ENCODE data around the gene MKLN1.

MKLN1 gene

DNA sequence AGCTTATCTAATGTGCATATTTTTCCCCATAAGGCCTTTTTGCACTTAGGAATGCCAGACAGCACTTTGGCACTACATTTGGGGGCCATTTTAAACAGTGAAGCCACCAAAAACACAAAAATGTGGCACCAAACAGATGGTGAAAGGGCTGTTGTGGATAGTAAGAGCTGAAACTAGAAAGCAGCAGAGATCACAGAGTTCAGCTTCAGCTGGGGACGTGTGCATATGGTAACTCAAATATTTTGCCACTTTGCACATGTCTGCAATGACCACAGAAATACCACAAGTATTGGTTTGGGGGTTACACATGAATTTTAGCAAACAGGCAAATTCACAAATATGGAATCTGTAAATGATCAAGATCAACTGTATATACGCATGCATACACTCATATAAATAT, 155.9 kb downstream of the MKLN1 start:
- Histone ChIP-seq H3K27ac (ENCODE audit: low read depth, low read length) (no peak overlapping the region), H3K27me3 (ENCODE audit: low read length) (no peaks in the 10 kb centered on the region), H3K4me3 (ENCODE audit: insufficient read depth, low read length, poor library complexity, severe bottlenecking) (no peak overlapping the region), H3K9me3 (ENCODE audit: insufficient read depth, low read length) (no peaks in the 10 kb centered on the region), H3K9me2 (replicated peaks; ENCODE audit: insufficient read depth, low read length) (no peaks in the 10 kb centered on the region), H3K9ac (ENCODE audit: low read length) (no peak overlapping the region), H4K20me1 (ENCODE audit: low read depth, low read length) (no peaks in the 10 kb centered on the region), H3F3A (ENCODE audit: insufficient read depth) (no peaks in the 10 kb centered on the region), H3K79me2 (ENCODE audit: insufficient read depth, low read length) (no peaks in the 10 kb centered on the region), H3K4me2 (ENCODE audit: low read depth, low read length, poor library complexity, severe bottlenecking) (no peak overlapping the region), H3K36me3 (ENCODE audit: low read length) (no peaks in the 10 kb centered on the region), H2AFZ (ENCODE audit: low read depth, low read length, severe bottlenecking) (no peak overlapping the region)
- TF ChIP-seq, protein P1, sequence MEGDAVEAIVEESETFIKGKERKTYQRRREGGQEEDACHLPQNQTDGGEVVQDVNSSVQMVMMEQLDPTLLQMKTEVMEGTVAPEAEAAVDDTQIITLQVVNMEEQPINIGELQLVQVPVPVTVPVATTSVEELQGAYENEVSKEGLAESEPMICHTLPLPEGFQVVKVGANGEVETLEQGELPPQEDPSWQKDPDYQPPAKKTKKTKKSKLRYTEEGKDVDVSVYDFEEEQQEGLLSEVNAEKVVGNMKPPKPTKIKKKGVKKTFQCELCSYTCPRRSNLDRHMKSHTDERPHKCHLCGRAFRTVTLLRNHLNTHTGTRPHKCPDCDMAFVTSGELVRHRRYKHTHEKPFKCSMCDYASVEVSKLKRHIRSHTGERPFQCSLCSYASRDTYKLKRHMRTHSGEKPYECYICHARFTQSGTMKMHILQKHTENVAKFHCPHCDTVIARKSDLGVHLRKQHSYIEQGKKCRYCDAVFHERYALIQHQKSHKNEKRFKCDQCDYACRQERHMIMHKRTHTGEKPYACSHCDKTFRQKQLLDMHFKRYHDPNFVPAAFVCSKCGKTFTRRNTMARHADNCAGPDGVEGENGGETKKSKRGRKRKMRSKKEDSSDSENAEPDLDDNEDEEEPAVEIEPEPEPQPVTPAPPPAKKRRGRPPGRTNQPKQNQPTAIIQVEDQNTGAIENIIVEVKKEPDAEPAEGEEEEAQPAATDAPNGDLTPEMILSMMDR (IDR thresholded peaks at IDR 0.05; ENCODE audit: insufficient read depth, low read length, poor library complexity, severe bottlenecking) = no peak
- TF ChIP-seq EZH2phosphoT487 (conservative IDR thresholded peaks at IDR 0.05; ENCODE audit: low read length) = no peak

DNA sequence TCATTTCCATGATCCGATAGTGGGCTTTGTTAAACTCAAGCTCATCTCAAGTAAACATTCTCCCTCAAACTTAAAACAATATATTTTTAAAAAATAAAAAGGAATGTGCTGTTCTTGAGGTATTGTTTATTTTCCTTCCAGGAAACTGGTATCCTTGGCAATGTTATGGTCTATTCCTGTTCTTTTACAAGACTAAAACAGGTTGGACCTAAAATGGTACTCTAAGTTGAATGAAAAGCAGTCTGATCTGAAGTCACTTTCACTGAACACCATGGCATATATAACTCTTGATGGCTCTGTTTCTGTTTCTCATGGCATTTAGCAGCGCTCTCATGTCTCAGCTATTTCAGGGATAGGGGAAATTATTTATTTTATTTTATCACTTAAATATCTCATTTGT, 158.7 kb downstream of the MKLN1 start:
- Histone ChIP-seq H3K79me2 (ENCODE audit: insufficient read depth, low read length) (no peaks in the 10 kb centered on the region), H3F3A (ENCODE audit: insufficient read depth) (no peaks in the 10 kb centered on the region), H3K27me3 (ENCODE audit: low read length) (no peaks in the 10 kb centered on the region)

DNA sequence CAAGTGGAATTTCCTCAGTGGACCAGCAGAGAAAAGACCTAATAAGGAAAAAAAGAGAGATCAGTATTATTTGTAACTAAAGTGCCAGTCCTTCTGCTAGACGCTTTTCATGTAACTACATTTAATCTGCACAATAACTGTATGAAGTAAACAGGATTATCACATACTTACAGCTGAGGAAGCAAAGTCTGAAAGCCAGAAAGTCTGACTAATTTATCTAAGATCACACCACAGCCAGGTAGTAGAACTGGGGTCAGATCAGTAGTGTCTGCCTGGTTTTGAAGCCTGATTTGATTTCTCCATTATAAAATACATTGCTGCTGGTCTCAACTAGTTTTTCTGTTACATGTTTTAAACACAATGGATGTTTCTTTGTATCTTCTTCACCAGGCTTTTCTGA, 159.5 kb downstream of the MKLN1 start:
- no peak overlapping the region for H2AFZ ChIP-seq (ENCODE audit: low read depth, low read length, severe bottlenecking)
- H3K9ac ChIP-seq (ENCODE audit: low read length) = no peak overlapping the region
- no peaks in the 10 kb centered on the region for H3F3A ChIP-seq (ENCODE audit: insufficient read depth)
- no peak for TF ChIP-seq EZH2phosphoT487 (conservative IDR thresholded peaks at IDR 0.05; ENCODE audit: low read length)
- TF ChIP-seq, protein P1 (IDR thresholded peaks at IDR 0.05; ENCODE audit: insufficient read depth, low read length, poor library complexity, severe bottlenecking) = no peak
- H3K9me2 ChIP-seq (replicated peaks; ENCODE audit: insufficient read depth, low read length) = no peaks in the 10 kb centered on the region
- no peaks in the 10 kb centered on the region for H3K36me3 ChIP-seq (ENCODE audit: low read length)
- no peaks in the 10 kb centered on the region for H3K27me3 ChIP-seq (ENCODE audit: low read length)
- no peak overlapping the region for H3K27ac ChIP-seq (ENCODE audit: low read depth, low read length)
- H3K4me2 ChIP-seq (ENCODE audit: low read depth, low read length, poor library complexity, severe bottlenecking) = no peak overlapping the region
- H3K4me3 ChIP-seq (ENCODE audit: insufficient read depth, low read length, poor library complexity, severe bottlenecking) = no peak overlapping the region
- H3K79me2 ChIP-seq (ENCODE audit: insufficient read depth, low read length) = no peaks in the 10 kb centered on the region
- H3K9me3 ChIP-seq (ENCODE audit: insufficient read depth, low read length) = no peaks in the 10 kb centered on the region
- H4K20me1 ChIP-seq (ENCODE audit: low read depth, low read length) = no peaks in the 10 kb centered on the region

More for the DNA sequence above, 158.7 kb downstream of the MKLN1 start:
- Histone ChIP-seq H3K27ac (ENCODE audit: low read depth, low read length) (no peak overlapping the region), H3K9ac (ENCODE audit: low read length) (no peak overlapping the region), H3K9me3 (ENCODE audit: insufficient read depth, low read length) (no peaks in the 10 kb centered on the region), H3K36me3 (ENCODE audit: low read length) (no peaks in the 10 kb centered on the region), H3K4me3 (ENCODE audit: insufficient read depth, low read length, poor library complexity, severe bottlenecking) (no peak overlapping the region), H3K9me2 (replicated peaks; ENCODE audit: insufficient read depth, low read length) (no peaks in the 10 kb centered on the region), H2AFZ (ENCODE audit: low read depth, low read length, severe bottlenecking) (no peak overlapping the region), H4K20me1 (ENCODE audit: low read depth, low read length) (no peaks in the 10 kb centered on the region), H3K4me2 (ENCODE audit: low read depth, low read length, poor library complexity, severe bottlenecking) (no peak overlapping the region)
- TF ChIP-seq EZH2phosphoT487 (conservative IDR thresholded peaks at IDR 0.05; ENCODE audit: low read length) = no peak
- TF ChIP-seq, protein P1 (IDR thresholded peaks at IDR 0.05; ENCODE audit: insufficient read depth, low read length, poor library complexity, severe bottlenecking) = no peak

Data from SU-DHL-6 (cell line).